HG03575 (cell line): Measurements from ENCODE around the gene EYS.
"Not testable (repeated sequence)": the region's sequence is repeated elsewhere in the genome, so short reads cannot be mapped to it uniquely, and the experiment has no call there.

Experiments
- ATAC-seq: cut with Tn5 transposase; IDR thresholded peaks from one replicate; pipeline ENCODE4 v1.9.1; 2021; ENCODE audit not compliant: unreplicated experiment, insufficient number of reproducible peaks, low FRiP score; ENCODE audit errors: extremely low read depth

The EYS gene

DNA sequence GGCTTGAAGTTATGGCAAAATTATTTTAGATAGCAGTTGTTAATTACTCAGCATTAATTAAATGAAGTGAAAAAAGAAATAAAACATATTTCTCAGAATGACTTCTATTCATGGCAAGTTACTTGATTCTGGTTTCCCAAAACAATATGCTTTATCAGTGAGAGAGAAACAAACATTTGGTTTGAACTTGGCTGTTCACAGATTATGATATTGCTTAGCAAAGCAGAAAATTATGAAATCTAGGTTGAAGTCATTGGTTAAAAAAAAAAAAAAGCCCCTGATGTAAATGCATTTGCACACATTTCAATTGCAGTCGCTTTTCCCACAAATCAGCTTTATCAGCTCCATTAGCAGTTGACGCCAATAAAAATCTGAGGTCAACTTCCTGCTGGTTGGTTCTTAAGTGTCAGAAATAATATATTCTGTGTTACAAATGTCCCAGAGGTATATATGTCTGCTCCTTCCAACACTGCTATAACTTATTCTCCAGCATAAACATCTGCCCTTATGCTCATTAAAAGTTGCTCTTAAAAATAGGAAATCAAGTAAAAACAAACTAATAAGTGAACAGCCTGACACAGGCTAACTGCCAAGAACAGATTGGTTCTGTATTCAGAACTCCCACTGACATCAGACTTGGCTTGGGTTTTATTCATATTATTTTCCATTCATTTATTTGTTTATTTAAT is 1796.0 kb downstream of the EYS start:
- ATAC-seq: no peak

DNA sequence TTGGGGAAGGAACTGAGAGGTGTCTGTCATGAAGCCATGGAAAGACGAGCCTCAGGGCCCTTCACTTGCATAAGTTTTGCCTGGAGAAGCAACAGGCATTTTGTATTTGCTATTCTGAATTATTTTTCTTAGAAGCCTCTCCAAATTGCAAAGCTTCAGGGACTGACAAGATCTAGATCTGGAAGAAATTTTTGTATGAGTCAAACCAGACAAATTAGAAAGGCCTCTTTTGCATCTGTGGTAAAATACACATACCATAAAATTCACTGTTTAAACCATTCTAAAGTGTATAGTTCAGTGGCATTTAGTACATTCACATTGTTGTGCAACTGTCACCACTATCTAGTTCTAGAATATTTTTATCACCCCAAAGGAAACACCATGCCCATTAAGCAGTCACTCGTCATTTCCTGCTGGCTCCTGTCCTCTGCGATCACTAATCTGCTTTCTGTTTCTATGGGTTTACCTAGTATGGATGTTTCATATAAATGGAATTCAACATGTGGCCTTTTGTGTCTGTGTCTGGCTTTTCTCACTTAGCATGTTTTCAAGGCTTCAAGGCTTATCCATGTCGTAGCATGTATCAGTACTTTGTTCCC is 1802.3 kb downstream of the EYS start:
- no peak for ATAC-seq

DNA sequence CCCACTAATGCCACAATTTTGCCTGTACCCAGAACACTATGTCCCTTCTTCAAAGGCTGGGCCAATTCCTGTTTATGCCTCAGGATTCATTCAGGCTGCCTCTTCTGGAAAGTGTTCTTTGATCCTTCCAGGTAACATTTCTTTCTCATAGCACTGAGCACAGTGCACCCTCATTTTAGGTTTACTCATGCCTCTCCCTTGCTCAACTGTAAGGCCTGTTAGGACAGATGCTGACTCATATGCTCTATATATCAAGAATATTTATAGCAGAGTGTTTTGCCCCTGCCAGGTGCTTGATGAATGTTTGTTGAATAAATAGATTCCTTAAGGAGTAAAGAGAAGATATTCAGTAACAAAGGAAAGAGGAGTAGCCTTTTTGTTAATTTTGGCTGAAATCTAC is 1807.5 kb downstream of the EYS start:
- no peak for ATAC-seq

DNA sequence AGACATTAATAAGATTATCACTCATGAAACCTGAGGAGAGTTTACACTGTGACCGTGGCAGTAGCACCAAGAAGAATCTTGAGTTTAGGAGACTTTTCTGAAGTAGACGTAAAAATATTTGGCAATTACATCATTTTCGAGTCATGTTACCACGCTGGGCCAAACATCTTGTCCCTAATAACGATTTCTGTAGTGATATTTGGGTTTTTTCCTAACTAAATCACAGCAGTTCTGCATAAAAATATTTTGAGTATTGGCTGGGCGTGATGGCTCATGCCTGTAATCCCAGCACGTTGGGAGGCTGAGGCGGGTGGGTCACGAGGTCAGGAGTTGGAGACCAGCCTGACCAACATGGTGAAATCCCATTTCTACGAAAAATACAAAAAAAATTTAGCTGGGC is 1809.1 kb downstream of the EYS start:
- ATAC-seq: no peak

DNA sequence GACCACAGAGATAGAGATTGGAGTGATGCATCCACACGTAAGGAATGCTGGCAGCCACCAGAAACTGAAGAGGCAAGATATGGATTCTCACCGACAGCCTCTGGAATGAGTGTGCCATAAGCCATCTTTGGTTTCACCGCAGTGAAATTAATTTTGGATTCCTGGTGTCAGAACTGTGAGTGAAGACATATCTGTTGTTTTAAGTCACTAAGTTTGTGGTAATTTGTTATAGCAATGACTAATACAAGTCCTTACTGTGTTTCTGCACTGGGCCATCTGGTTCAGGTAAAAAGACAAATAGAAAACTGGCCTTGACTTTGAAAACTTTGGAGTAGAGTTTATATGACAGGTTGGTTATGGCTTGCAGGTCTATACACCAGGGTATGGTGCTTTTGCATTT is 1809.6 kb downstream of the EYS start:
- ATAC-seq: no peak

DNA sequence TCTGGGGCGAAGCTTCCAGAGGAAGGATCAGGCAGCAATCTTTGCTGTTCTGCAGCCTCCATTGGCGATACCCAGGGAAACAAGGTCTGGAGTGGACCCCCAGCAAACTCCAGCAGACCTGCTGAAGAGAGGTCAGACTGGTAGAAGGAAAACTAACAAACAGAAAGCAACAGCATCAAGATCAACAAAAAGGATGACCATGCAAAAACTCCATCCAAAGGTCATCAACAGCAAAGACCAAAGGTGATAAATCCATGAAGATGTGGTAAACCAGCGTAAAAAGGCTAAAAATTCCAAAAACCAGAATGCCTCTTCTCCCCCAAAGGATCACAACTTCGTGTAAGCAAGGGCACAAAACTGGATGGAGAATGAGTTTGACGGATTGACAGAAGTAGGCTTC is 1818.6 kb downstream of the EYS start:
- no peak for ATAC-seq

DNA sequence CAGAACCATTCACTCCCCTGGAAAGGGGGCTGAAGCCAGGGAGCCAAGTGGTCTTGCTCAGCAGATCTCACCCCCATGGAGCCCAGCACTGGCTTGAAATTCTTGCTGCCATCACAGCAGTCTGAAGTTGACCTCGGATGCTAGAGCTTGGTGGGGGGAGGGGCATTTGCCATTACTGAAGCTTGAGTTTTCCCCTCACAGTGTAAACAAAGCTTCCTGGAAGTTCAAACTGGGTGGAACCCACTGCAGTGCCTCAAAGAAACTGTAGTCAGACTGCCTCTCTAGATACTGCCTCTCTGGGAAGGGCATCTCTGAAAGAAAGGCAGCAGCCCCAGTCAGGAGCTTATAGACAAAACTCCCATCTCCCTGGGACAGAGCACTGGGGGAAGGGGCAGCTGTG is 1819.2 kb downstream of the EYS start:
- ATAC-seq: not testable (repeated sequence)

DNA sequence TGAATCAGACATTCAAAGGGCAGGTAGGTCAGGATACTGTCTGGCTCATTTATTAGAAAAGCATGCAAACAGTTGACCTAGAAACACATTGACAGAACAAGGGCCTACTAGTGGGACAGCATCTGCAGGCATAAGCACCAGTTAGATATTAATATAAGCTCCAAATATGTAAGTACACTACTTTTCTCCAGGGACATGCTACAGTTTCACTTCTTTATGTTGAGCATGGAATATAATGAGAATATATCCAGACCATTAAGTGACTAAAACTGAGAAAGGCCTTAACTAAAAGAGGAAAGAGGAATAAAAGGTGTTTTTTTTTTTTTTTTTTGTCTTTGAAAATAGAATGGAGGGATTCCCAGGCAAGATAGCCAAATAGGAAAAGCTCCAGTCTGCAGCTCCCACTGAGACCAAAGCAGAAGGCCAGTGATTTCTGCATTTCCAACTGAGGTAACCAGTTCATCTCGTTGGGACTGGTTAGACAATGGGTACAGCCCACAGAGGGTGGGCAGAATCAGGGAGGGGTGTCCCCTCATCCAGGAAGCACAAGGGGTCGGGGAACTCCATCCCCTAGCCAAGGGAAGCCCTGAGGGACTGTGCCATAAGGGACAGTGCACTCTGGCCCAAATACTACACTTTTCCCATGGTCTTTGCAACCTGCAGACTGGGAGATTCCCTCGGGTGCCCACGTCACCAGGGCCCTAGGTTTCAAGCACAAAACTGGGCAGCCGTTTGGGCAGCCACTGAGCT is 1819.8 kb downstream of the EYS start:
- ATAC-seq: no peak

DNA sequence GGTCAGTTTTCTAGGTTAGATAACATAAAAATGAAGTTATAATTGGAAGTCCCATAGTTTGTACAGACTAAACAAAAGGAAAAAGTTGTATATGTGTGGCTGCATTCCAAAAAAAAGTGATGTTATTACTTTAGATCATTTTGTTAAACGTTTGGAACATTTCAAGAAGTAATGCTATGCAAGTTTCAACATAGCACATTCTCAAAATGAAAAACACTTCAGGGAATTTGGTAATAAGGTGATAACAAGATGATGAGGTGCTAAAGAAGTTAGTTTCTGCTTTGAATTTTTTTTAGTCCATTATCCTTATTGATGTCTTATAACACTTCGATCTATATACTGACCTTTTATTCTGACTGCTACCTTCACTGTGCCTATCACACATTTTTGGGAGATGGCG is 1820.7 kb downstream of the EYS start:
- ATAC-seq: no peak

DNA sequence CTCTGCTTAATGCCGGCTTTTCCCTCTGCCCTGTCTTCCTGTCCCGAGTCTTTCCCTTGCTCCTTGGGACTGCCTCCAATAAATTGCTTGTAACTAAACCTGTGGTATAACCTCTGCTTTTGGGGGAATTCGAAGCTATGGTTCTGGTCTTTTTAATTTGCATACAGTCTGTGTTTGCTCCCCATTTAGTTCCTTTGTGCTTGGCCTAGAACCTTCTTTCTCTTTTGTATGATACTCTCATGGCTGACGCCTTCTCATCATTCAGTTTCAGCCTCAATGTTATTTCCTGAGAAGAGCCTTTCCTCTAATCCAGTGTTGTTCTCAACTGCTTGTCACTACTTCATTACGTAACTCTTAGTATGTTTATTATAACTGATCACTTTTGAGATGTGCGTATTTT is 1823.4 kb downstream of the EYS start:
- ATAC-seq: no peak

DNA sequence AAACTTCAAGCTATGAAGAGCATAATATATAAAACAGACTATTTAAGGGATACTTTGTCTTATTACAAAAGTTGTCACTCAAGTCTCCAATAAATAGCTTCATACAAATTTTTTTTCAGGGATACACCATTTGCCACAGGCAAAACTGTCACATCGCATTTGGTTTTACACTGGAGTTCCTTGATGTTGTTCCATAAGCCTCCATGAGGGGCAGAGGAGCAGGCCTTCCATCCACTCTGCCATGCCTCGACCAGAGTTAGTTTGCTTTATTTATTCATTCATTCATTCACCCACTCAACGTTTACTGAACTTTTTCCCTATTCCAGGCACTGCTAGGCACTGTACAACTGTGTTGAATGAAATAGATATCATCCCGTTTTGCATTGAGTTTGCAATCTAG is 1824.8 kb downstream of the EYS start:
- no peak for ATAC-seq

DNA sequence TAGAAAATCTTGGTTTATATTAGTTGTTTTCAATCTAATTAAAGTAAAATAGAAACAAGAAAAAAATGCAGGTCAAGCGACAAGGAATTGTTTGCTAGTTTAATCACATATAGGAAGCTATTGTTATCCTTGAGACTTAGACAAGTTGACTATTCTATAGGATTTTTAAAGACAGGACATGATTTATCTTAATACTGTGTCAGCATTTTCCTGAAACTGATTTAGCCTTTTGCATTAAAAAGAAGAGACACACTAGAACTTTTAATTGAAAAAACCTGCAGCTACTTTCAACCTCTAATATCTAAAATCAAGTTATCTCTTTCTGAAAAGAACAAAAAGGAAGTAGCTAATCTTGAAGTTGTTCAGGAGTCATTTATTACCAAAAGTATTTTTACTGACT is 1825.2 kb downstream of the EYS start:
- ATAC-seq: no peak

DNA sequence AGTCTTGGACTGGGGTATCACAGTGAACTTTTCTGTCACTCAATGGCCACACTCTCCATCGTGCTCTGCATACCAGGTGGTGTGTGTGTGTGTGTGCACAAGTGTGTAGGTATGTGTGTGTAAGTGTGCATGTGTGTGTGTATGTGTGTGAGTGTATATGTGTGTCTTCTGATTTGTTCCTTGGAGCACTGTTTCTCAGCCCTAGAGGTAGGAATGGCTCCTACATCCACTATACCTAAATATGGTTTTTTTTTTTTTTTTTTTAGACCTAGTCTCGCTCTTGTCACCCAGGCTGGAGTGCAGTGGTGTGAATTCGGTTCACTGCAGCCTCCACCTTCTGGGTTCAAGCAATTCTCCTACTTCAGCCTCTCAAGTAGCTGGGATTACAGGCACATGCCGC is 1834.8 kb downstream of the EYS start:
- no peak for ATAC-seq

DNA sequence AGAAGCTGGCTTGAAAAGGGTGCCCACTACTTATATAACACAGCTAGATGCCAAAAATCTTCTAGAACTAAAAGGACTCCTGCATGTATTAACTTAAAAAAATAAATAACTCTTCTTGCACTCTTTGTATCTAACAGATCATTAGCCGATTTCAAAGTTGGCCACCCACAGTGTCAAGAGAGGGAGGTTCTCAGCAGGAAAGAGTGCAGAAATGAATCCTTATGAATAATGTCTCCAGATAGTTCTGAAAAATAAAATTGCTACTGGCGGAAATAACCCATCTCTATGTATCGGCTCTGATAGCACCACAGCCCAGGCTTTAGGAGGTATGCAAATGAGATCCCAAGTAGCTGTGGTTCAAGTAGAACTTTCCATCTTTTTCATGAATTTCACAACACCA is 1838.7 kb downstream of the EYS start:
- ATAC-seq: no peak

DNA sequence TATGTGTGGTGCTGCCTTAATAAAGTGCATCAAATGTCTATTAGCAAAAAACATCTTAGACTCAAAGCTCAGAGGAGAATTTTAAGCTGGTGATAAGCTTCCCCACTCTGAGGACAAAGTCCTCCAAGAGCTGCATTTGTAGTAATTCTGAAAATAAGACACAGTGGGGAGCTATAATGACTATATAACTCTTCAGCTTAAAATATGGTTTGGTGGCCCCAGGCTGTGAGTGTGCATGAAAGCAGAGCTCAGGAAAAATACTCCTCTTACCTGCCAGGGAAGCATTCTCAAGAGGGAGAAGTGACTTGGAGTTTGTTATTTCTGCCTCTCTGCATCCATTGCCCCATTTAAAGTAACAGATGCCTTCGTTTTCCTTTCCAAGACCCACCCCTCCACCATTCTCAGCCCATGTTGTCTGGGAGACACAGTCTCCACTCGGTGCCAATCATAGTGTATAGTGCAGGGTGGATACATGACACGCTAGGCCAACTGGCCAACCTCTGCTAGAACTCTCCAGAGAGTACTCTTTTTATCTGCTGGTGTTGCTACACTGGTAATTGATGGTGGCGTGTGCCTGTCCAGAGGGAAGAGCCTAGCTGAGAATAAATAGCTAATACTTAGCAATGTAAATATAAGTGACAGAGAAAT is 1842.2 kb downstream of the EYS start:
- ATAC-seq: no peak

DNA sequence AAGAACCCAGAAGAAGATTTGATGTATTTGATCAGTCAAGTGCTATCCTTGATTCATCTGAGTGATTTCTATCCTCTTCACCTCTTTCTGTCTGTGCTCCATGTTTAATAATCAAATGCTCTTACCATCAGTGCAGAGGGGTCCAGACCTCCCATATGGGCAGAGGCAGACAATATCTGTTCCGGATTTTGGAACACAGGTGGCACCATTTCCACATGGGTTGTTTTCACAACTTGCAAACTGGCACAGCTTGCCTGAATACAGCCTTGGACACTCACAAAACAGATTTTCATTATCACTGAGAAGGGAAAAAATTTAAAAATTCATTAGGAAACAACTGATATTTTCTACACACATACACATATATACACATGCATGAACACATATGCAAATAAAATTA is 1843.0 kb downstream of the EYS start:
- no peak for ATAC-seq

DNA sequence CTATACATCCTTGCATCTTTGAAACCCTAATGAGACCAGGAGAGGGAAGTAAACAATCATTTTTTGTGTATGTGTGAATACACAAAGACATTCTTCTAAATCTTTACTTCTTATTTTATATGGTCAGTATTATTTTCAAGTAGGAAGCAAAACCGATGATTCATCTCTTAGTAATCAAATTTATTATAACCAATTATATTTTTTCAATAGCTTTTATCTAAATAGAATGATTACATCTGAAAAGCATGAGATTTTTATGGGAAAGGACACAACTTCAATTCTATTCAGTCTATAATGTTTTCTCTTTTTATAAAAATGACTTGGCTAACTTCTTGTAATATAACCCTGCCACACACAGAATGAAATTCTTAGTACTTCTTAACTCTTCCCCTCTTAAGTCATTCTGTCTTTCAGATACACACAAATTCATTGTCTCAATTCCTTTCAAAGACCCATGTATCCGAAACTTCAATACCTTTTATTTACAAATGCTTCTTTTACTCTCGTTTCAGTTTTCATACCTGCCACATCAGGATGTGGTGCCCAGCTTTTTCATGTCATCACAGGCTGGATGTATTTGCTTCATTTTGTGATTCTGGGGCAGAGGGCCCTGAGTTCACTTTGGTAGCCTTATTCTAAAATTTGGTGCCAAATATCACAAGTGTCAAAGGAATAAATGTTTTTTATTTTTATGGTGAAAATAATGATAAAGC is 1844.4 kb downstream of the EYS start:
- ATAC-seq: no peak

DNA sequence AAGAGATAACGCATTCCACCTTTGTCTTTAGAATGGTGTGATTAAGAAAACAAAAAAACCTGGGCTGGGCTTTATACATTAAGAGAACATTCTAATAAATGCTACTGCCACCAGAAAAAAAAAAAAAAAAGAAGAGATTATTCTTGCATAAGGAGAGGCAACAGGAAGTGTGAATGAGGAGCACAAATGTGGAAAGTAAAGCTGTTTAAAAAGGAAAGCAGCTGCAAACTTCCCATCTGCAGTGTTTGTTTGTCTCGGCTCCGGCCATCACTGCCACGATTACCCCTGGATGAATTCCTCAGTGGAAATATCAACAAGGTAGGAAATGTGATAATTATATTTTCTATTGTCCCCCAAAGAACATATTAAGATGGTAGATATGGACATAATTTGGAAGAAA is 1847.5 kb downstream of the EYS start:
- no peak for ATAC-seq

DNA sequence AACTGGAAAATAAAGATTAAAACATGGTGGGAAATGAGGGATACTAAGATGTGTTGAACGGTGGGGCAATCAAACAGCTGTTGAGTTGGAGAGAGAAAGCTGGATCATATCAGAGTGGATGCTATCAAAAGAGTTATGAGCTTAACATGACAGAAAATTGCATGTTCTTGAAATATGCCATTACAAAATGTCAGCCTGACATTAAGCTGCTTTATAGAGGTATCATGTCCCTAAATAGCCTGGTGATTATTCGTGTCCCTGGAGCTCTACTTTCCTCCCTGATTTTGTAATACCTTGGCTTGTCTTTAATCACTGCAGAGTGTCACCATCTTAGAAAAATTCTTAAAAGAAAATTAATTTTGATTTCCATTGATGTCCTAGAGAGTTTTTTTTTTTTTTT is 1848.3 kb downstream of the EYS start:
- no peak for ATAC-seq
